Stimulated activated CD4-positive, alpha-beta T cell treated with anti-CD3 and anti-CD28 coated beads, Interleukin-1b, Interleukin-23, amount 100 ng/mL, for 24 hours (primary cell): ENCODE measurements around the gene APOL1.
"Not testable (repeated sequence)": the region's sequence is repeated elsewhere in the genome, so short reads cannot be mapped to it uniquely, and the experiment has no call there.

ENCODE experiments used
- DNase-seq, 4 experiments: peaks; one replicate each; pipeline ENCODE4 v3.0.0-alpha.2; 2020; ENCODE audit warnings: low read depth in 4 of 4, low spot score in 1 of 4

APOL1 gene

GRCh38 chr22:36290391-36291075 lies 37.6 kb downstream of the APOL1 start:
- not testable (repeated sequence) for DNase-seq

GRCh38 chr22:36291831-36292740 lies 39.2 kb downstream of the APOL1 start:
- DNase-seq: no peak

- DNase-seq: no peak
Observed at GRCh38 chr22:36292823-36293530, 40.0 kb downstream of the APOL1 start.

GRCh38 chr22:36293606-36294292 lies 40.8 kb downstream of the APOL1 start:
- DNase-seq: no peak

- DNase-seq: no peak
Observed at GRCh38 chr22:36294293-36294620, 41.3 kb downstream of the APOL1 start.

- DNase-seq: no peak
Observed at GRCh38 chr22:36294801-36295200, 41.9 kb downstream of the APOL1 start.

GRCh38 chr22:36295247-36295646 lies 42.3 kb downstream of the APOL1 start:
- DNase-seq: no peak

- DNase-seq: no peak
Observed at GRCh38 chr22:36296690-36297089, 43.8 kb downstream of the APOL1 start.

- DNase-seq: no peak
Observed at GRCh38 chr22:36297568-36297967, 44.6 kb downstream of the APOL1 start.

- DNase-seq: no peak
Observed at GRCh38 chr22:36298118-36298517, 45.2 kb downstream of the APOL1 start.

GRCh38 chr22:36298601-36299000 lies 45.7 kb downstream of the APOL1 start:
- no peak for DNase-seq

- no peak for DNase-seq
Observed at GRCh38 chr22:36299295-36299694, 46.4 kb downstream of the APOL1 start.

- no peak for DNase-seq
Observed at GRCh38 chr22:36299911-36300310, 47.0 kb downstream of the APOL1 start.

- no peak for DNase-seq
Observed at GRCh38 chr22:36300396-36301212, 47.7 kb downstream of the APOL1 start.

- DNase-seq: peak; percentile 49 to 72 (median 69)
Observed at GRCh38 chr22:36301384-36301828, 48.5 kb downstream of the APOL1 start.

- no peak for DNase-seq
Observed at GRCh38 chr22:36301851-36302250, 48.9 kb downstream of the APOL1 start.

- no peak for DNase-seq
Observed at GRCh38 chr22:36302439-36303114, 49.6 kb downstream of the APOL1 start.

- DNase-seq: no peak
Observed at GRCh38 chr22:36303115-36303467, 50.2 kb downstream of the APOL1 start.

GRCh38 chr22:36303874-36304273 lies 50.9 kb downstream of the APOL1 start:
- DNase-seq: no peak

- no peak for DNase-seq
Observed at GRCh38 chr22:36304429-36304828, 51.5 kb downstream of the APOL1 start.
